Neural crest cell (in vitro differentiated cells): ENCODE data around the gene ANO9. TPM values are rescaled to one million over a fixed set of nuclear protein-coding genes. Genes with fewer than 3 reads are reported as not detected.

ENCODE experiments used
- DNase-seq: peaks from one replicate; pipeline ENCODE4 v3.0.0; 2021; ENCODE audit warnings: low read depth, mixed read lengths, low spot score
- H3K27ac Mint-ChIP-seq: one replicate; pipeline ENCODE4 v1.8.0; 2021; ENCODE audit warnings: mild to moderate bottlenecking, mixed read lengths; ENCODE audit not compliant: unreplicated experiment
- H3K27me3 Mint-ChIP-seq: 2 replicates; pipeline ENCODE4 v1.8.0; 2021; ENCODE audit warnings: low read depth, mild to moderate bottlenecking, mixed read lengths
- H3K36me3 Mint-ChIP-seq: 2 replicates; pipeline ENCODE4 v1.8.0; 2021; ENCODE audit warnings: low read depth, mild to moderate bottlenecking, mixed read lengths
- H3K4me1 Mint-ChIP-seq: 2 replicates; pipeline ENCODE4 v1.8.0; 2021; ENCODE audit warnings: mixed read lengths
- H3K4me3 Mint-ChIP-seq: one replicate; pipeline ENCODE4 v1.8.0; 2021; ENCODE audit warnings: mild to moderate bottlenecking, mixed read lengths
- H3K9me3 Mint-ChIP-seq: 2 replicates; pipeline ENCODE4 v1.8.0; 2021; ENCODE audit warnings: mixed read lengths
- total RNA-seq: library from RNA; stranded (reverse); gene quantifications from 2 replicates; pipeline ENCODE4 v1.2.1, GENCODE V29; 2021
- TF ChIP-seq, protein P1 (sequence below): fragments of 200-600 bp; sonication (generic); conservative IDR thresholded peaks from 2 replicates; pipeline ENCODE4 v1.5.0; 2021; ENCODE audit warnings: antibody characterized with exemption, mild to moderate bottlenecking

The ANO9 gene
- total RNA-seq, 1 donor from 2014 or later, result not detected

DNA sequence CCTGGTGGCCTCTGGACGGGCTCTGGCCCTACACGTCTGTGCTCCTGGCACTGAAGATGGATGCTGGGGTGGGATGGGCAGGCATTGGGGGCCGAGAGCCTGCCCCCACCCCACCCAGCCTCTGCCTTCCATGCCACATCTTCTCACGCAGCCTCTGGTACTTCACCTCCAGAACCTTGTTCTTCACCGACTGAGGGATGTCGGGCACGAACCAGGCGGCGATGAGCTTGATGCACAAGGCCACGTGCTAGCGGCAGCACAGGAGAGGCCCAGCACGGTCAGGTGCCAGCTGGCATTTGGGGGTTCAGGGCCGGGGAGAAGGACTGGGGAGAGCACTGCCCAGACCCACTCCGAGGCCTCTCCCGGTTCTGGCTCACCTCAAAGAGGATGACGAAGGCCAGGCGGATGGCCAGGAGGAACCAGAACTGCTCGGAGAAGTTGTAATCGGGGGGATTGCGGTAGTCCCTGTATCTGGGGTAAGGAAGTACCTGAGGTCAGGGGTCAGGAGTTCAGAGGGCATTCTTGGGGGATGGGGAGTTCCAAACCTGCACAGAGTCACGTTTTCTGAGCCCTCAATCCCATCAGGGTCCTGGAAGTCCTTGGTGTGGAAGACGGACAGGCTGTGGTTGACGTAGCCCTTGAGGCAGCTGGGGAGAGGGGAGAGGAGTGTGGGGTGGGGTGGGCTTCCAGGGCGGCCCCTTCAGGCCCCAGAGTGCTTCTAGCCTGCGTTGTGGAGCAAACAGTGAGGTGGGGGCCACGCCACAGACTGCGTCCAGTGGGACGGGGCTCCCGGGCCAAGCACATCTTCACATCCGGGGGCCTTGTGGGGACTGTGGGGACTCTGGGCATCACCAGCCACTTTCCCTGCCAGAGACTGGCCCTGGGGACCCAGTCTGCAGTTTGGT is 23.2 kb downstream of the ANO9 start:
- no peak overlapping the region for H3K4me3 Mint-ChIP-seq
- no peak for DNase-seq
- peaks cover 55% of the 10 kb centered on the region for H3K27me3 Mint-ChIP-seq
- H3K36me3 Mint-ChIP-seq, result no peaks in the 10 kb centered on the region
- no peak overlapping the region for H3K27ac Mint-ChIP-seq
- H3K4me1 Mint-ChIP-seq, result no peaks in the 10 kb centered on the region
- no peaks in the 10 kb centered on the region for H3K9me3 Mint-ChIP-seq
- TF ChIP-seq, protein P1, sequence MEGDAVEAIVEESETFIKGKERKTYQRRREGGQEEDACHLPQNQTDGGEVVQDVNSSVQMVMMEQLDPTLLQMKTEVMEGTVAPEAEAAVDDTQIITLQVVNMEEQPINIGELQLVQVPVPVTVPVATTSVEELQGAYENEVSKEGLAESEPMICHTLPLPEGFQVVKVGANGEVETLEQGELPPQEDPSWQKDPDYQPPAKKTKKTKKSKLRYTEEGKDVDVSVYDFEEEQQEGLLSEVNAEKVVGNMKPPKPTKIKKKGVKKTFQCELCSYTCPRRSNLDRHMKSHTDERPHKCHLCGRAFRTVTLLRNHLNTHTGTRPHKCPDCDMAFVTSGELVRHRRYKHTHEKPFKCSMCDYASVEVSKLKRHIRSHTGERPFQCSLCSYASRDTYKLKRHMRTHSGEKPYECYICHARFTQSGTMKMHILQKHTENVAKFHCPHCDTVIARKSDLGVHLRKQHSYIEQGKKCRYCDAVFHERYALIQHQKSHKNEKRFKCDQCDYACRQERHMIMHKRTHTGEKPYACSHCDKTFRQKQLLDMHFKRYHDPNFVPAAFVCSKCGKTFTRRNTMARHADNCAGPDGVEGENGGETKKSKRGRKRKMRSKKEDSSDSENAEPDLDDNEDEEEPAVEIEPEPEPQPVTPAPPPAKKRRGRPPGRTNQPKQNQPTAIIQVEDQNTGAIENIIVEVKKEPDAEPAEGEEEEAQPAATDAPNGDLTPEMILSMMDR, result no peak

GRCh38 chr11:417652-418342 is 24.0 kb downstream of the ANO9 start:
- H3K36me3 Mint-ChIP-seq, result no peaks in the 10 kb centered on the region
- H3K9me3 Mint-ChIP-seq, result no peaks in the 10 kb centered on the region
- no peak overlapping the region for H3K4me3 Mint-ChIP-seq

GRCh38 chr11:416757-417621 is 24.8 kb downstream of the ANO9 start:
- DNase-seq, result no peak
- no peaks in the 10 kb centered on the region for H3K9me3 Mint-ChIP-seq
- TF ChIP-seq, protein P1, result no peak
- no peak overlapping the region for H3K4me3 Mint-ChIP-seq
- H3K27ac Mint-ChIP-seq, result no peak overlapping the region
- H3K4me1 Mint-ChIP-seq, result no peaks in the 10 kb centered on the region
- H3K36me3 Mint-ChIP-seq, result no peaks in the 10 kb centered on the region
- H3K27me3 Mint-ChIP-seq, result peaks cover 50% of the 10 kb centered on the region

More at GRCh38 chr11:417652-418342, 24.0 kb downstream of the ANO9 start:
- Mint-ChIP-seq H3K27me3 (peaks cover 55% of the 10 kb centered on the region), H3K4me1 (no peaks in the 10 kb centered on the region), H3K27ac (no peak overlapping the region)
- TF ChIP-seq, protein P1, result no peak
- no peak for DNase-seq

GRCh38 chr11:416051-416756 is 25.6 kb downstream of the ANO9 start:
- DNase-seq, result no peak
- Mint-ChIP-seq H3K36me3 (no peaks in the 10 kb centered on the region), H3K27me3 (peaks cover 48% of the 10 kb centered on the region), H3K27ac (no peak overlapping the region), H3K4me1 (no peaks in the 10 kb centered on the region), H3K9me3 (no peaks in the 10 kb centered on the region), H3K4me3 (no peak overlapping the region)
- TF ChIP-seq, protein P1, result no peak

DNA sequence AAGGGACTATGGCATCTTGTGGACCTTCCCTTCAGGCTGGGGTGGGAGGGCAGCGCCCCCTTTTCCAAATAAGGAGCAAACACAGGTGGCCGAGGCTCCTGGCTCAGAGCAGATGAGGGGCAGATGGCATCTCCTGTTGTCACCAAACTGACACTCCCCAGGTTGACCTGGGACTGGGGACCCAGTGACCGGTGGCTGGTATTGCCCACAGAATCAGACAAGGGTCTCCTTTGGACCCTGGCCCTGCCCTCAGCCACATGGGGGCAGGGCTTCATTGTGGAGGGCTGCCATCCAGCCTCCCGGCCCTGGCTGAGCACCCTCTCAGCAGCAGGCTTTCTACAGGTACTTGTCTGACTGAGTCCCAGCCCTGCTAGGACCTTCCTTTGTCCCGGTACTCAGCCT is 26.2 kb downstream of the ANO9 start:
- H3K9me3 Mint-ChIP-seq, result no peaks in the 10 kb centered on the region
- H3K4me3 Mint-ChIP-seq, result no peak overlapping the region
- TF ChIP-seq, protein P1, result no peak
- peaks cover 48% of the 10 kb centered on the region for H3K27me3 Mint-ChIP-seq
- no peak for DNase-seq
- no peak overlapping the region for H3K27ac Mint-ChIP-seq
- no peaks in the 10 kb centered on the region for H3K4me1 Mint-ChIP-seq
- no peaks in the 10 kb centered on the region for H3K36me3 Mint-ChIP-seq
